Measurements from ENCODE around the gene FBLN5.
"Not testable (repeated sequence)": the region's sequence is repeated elsewhere in the genome, so short reads cannot be mapped to it uniquely, and the experiment has no call there.

- not testable (repeated sequence) for TF ChIP-seq CTCF, POLR2A (IDR thresholded peaks at IDR 0.05)
Observed at GRCh38 chr14:91845056-91845455, 102.4 kb downstream of the FBLN5 start.
